HG03342 (cell line): ENCODE results near the gene EDC4.

ENCODE experiments used
- ATAC-seq: cut with Tn5 transposase; IDR thresholded peaks from one replicate; pipeline ENCODE4 v1.9.1; 2021; ENCODE audit warnings: mild to moderate bottlenecking, moderate library complexity; ENCODE audit not compliant: unreplicated experiment

Gene EDC4

GRCh38 chr16:67878846-67879245 lies 6.0 kb downstream of the EDC4 start:
- no peak for ATAC-seq

DNA sequence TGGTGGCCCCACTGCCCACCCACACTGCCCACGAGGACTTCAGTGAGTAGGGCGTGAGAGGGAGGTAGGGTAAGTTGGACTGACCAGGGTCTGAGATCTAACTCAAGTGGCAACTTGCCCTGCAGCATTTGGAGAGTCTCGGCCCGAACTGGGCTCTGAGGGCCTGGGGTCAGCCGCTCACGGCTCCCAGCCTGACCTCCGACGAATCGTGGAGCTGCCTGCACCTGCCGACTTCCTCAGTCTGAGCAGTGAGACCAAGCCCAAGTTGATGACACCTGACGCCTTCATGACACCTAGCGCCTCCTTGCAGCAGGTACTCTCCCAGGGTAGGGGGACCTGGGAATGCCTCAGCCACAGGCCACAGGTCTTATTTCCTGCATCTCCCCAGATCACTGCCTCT lies 6.6 kb downstream of the EDC4 start:
- no peak for ATAC-seq

DNA sequence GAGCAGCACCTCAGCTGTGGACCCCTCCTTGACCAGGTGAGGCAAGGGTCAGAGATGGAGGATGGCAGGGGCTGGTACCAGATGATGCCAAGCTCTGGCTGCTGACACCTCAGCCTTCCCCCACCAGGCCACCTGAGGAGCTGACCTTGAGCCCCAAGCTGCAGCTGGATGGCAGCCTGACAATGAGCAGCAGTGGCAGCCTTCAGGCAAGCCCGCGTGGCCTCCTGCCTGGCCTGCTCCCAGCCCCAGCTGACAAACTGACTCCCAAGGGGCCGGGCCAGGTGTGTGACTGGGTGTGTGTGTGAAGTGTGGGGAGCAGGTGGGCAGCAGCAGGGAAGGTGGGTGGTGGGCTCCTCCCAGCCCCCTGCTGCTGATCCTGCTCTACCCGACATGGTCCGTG lies 7.1 kb downstream of the EDC4 start:
- ATAC-seq: no peak

DNA sequence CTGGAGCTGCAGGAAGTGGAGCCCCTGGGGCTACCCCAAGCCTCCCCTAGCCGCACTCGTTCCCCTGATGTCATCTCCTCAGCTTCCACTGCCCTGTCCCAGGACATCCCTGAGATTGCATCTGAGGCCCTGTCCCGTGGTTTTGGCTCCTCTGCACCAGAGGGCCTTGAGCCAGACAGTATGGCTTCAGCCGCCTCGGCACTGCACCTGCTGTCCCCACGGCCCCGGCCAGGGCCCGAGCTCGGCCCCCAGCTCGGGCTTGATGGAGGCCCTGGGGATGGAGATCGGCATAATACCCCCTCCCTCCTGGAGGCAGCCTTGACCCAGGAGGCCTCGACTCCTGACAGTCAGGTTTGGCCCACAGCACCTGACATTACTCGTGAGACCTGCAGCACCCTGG lies 7.7 kb downstream of the EDC4 start:
- ATAC-seq: no peak

DNA sequence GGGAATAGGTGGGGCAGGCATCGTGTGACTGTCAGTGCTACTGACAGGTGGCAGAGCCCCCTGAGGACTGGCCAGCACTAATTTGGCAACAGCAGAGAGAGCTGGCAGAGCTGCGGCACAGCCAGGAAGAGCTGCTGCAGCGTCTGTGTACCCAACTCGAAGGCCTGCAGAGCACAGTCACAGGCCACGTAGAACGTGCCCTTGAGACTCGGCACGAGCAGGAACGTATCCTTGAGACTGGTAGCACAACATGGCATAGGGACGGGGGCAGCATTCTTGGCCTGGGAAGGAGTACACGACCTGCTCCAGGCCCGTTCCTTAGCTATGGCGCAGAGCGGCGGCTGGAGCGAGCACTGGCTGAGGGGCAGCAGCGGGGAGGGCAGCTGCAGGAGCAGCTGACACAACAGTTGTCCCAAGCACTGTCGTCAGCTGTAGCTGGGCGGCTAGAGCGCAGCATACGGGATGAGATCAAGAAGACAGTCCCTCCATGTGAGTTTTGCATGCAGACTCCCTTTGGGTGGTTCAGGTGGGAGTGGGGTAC lies 8.8 kb downstream of the EDC4 start:
- ATAC-seq: no peak

- ATAC-seq: no peak
Measured at GRCh38 chr16:67882374-67883145, 9.7 kb downstream of the EDC4 start.

- ATAC-seq: no peak
Measured at GRCh38 chr16:67883146-67883871, 10.5 kb downstream of the EDC4 start.

DNA sequence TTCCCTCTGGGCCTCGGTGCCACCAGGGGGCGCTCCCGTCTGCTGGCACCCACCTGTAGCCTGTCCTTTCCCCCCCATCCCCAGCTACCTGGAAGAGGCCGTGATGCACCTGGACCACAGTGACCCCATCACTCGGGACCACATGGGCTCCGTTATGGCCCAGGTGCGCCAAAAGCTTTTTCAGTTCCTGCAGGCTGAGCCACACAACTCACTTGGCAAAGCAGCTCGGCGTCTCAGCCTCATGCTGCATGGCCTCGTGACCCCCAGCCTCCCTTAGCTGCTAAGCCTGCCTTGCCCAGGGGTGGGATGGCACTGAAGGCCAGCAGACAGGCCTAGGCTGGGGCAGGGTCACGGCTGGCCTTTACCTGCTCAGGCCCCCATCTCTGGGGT lies 11.0 kb downstream of the EDC4 start:
- no peak for ATAC-seq

DNA sequence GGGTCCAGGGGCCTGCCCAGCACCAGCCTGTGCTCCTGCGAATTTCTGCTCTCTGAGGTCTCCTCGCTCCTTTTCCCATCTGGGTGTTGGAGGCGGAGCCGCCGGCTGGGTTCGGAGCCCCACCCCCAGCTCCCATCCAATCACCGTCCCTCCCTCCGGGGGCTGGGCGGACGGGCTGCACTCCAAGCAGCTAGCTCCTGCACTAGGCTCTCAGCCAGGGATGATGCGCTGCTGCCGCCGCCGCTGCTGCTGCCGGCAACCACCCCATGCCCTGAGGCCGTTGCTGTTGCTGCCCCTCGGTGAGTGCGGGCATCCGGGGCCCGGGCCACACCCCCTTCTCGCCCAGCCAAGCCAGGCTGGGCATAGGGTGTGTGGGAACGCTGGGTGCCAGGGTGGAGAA lies 11.8 kb downstream of the EDC4 start, which contains the start of gene NRN1L:
NRN1L (plus strand) TSS at position 202 of the 400 bp plus-strand sequence; CDS start at position 221, 19 bp downstream.
- ATAC-seq: no peak

GRCh38 chr16:67885545-67885944 lies 12.7 kb downstream of the EDC4 start:
- ATAC-seq: no peak

DNA sequence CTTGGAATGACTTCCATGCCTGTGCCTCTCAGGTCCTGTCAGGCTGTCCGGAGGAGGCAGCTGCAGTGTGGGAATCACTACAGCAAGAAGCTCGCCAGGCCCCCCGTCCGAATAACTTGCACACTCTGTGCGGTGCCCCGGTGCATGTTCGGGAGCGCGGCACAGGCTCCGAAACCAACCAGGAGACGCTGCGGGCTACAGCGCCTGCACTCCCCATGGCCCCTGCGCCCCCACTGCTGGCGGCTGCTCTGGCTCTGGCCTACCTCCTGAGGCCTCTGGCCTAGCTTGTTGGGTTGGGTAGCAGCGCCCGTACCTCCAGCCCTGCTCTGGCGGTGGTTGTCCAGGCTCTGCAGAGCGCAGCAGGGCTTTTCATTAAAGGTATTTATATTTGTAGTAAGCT lies 13.1 kb downstream of the EDC4 start:
- no peak for ATAC-seq

DNA sequence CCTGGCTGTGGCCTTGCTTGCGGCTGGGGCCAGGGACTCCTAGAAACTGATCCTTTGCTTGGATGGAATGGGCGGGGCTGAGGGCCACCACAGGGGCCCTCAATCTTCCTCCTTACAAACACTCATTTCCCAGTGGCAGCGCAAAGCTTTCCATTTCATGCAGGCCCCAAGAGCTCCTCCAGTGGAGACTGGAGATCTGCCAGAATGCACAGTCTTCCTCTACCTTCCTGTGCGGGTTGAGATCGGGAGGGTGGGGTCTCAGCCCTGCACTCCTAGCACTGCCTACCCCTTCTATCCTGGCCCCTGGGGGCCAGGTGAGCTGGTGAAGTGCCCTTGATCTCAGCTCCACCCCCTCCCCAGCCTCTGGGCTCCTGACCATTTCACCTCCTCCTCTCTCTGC lies 13.5 kb downstream of the EDC4 start:
- no peak for ATAC-seq

- no peak for ATAC-seq
Measured at GRCh38 chr16:67888331-67888730, 15.5 kb downstream of the EDC4 start.

DNA sequence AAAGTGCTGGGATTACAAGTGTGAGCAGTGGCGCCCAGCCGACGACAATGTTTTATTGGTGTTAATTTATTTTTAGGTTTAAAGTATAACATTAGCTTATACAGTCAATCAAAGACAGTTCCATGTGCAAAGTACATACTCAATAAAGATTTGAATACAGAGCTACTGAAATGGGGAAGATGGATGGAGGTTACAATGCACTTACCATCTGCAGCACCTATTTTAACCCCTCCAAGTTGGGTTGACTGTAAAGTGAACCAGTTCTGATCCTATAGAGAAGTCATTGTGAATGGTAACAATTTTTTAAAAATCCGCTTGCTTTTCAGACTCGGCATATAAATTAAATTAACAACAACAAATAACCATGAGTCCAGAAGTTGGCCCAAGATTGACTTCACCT lies 19.5 kb downstream of the EDC4 start:
- ATAC-seq: no peak

GRCh38 chr16:67892899-67893742 lies 20.3 kb downstream of the EDC4 start, which contains the start of gene PSKH1:
PSKH1 (plus strand) TSS chr16:67893254; CDS start chr16:67908750, 15,496 bp downstream.
- ATAC-seq: peak; percentile 89

GRCh38 chr16:67893743-67894399 lies 21.0 kb downstream of the EDC4 start:
- ATAC-seq: no peak

DNA sequence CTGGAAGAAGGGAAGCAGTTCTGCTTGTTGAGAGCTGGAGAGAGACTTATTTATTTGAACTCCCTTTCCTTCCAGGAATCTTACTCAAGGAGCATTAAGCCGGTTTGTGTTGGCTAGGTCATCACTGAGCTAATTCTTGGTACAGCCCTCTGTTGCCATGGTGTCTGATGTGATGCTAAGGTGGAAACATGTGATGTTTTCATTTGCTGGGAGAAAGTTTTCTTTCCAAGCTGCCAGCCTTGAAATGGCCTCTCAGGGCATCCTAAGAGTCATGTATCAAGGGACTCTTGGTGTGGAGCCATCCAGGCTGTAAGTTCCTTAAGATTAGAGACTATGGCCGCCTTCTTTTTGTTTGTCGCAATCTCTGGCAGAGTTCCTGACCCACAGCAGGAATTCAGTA lies 24.4 kb downstream of the EDC4 start:
- ATAC-seq: no peak

DNA sequence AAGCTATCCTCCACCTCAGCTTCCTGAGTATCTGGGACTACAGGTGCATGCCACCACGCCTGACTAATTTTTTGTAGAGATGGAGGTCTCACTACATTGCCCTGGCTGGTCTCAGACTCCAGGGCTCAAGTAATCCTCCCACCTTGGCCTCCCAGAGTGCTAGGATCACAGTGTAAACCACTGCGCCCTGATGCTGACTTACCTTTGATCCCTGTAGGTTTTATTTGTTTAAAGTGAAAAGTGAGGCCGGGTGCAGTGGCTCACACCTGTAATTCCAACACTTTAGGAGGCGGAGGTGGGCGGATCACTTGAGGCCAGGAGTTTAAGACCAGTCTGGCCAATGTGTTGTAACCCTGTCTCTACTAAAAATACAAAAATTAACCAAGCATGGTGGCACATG lies 28.9 kb downstream of the EDC4 start:
- no peak for ATAC-seq

DNA sequence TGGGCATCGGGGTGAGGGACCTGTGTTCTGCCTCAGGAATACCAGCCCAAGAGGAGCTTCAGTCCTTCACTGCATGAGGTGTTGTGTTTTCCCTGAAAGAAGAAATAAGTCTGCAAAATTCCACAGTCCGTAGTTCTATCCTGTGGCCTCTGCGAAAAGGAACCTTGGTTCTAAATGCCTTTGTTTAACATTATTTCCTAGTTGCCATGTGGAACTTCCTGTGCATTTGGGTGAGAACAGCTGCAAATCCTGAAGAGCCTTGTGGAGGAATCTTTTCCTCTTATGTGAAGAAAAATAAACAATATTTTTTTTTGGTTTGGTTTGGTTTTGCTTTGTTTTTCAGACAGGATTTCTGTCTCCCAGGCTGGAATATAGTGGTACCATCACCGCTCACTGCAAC lies 30.0 kb downstream of the EDC4 start:
- ATAC-seq: no peak

GRCh38 chr16:67907397-67908180 lies 34.7 kb downstream of the EDC4 start:
- ATAC-seq: no peak
